ENCODE data around the gene DKK3.

Gene DKK3

GRCh38 chr11:12008790-12009616 lies 577 bp upstream of the DKK3 start:
- Histone ChIP-seq H3K9ac (ENCODE audit: low read length) (no peak overlapping the region), H3K27ac (ENCODE audit: low read depth, low read length) (no peak overlapping the region), H3K79me2 (ENCODE audit: insufficient read depth, low read length) (no peaks in the 10 kb centered on the region), H3K9me2 (replicated peaks; ENCODE audit: insufficient read depth, low read length) (no peaks in the 10 kb centered on the region), H3F3A (ENCODE audit: insufficient read depth) (no peaks in the 10 kb centered on the region), H3K9me3 (ENCODE audit: insufficient read depth, low read length) (no peaks in the 10 kb centered on the region), H3K36me3 (ENCODE audit: low read length) (no peaks in the 10 kb centered on the region), H4K20me1 (ENCODE audit: low read depth, low read length) (no peaks in the 10 kb centered on the region), H3K4me3 (ENCODE audit: insufficient read depth, low read length, poor library complexity, severe bottlenecking) (no peak overlapping the region), H2AFZ (ENCODE audit: low read depth, low read length, severe bottlenecking) (no peak overlapping the region), H3K27me3 (ENCODE audit: low read length) (no peaks in the 10 kb centered on the region), H3K4me2 (ENCODE audit: low read depth, low read length, poor library complexity, severe bottlenecking) (no peak overlapping the region)
- TF ChIP-seq, protein P1, sequence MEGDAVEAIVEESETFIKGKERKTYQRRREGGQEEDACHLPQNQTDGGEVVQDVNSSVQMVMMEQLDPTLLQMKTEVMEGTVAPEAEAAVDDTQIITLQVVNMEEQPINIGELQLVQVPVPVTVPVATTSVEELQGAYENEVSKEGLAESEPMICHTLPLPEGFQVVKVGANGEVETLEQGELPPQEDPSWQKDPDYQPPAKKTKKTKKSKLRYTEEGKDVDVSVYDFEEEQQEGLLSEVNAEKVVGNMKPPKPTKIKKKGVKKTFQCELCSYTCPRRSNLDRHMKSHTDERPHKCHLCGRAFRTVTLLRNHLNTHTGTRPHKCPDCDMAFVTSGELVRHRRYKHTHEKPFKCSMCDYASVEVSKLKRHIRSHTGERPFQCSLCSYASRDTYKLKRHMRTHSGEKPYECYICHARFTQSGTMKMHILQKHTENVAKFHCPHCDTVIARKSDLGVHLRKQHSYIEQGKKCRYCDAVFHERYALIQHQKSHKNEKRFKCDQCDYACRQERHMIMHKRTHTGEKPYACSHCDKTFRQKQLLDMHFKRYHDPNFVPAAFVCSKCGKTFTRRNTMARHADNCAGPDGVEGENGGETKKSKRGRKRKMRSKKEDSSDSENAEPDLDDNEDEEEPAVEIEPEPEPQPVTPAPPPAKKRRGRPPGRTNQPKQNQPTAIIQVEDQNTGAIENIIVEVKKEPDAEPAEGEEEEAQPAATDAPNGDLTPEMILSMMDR (IDR thresholded peaks at IDR 0.05; ENCODE audit: insufficient read depth, low read length, poor library complexity, severe bottlenecking): no peak
- no peak for TF ChIP-seq EZH2phosphoT487 (conservative IDR thresholded peaks at IDR 0.05; ENCODE audit: low read length)

DNA sequence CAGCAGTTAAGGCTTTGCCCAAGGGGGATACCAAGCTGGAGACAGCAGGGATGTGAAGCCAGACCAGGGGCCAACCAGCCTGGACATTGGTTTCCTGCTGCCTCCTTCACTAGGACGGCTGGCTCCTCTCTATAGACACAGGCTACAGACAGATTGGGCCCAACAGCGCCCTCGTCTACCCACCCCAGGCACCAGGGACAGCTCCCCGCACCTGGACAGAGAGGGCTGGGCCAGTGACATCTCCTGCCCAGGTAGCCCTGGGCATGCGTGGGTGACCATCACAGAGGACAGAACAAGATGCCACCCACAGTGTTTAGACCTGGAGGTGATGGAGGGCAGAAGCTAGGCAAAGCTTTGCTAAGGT lies 1.2 kb downstream of the DKK3 start:
- no peaks in the 10 kb centered on the region for H3K9me2 ChIP-seq (replicated peaks; ENCODE audit: insufficient read depth, low read length)
- H3K4me3 ChIP-seq (ENCODE audit: insufficient read depth, low read length, poor library complexity, severe bottlenecking): no peak overlapping the region
- H2AFZ ChIP-seq (ENCODE audit: low read depth, low read length, severe bottlenecking): no peak overlapping the region
- H3K36me3 ChIP-seq (ENCODE audit: low read length): no peaks in the 10 kb centered on the region
- H3K9me3 ChIP-seq (ENCODE audit: insufficient read depth, low read length): no peaks in the 10 kb centered on the region
- no peaks in the 10 kb centered on the region for H4K20me1 ChIP-seq (ENCODE audit: low read depth, low read length)
- no peaks in the 10 kb centered on the region for H3K79me2 ChIP-seq (ENCODE audit: insufficient read depth, low read length)
- no peaks in the 10 kb centered on the region for H3F3A ChIP-seq (ENCODE audit: insufficient read depth)
- H3K4me2 ChIP-seq (ENCODE audit: low read depth, low read length, poor library complexity, severe bottlenecking): no peak overlapping the region
- H3K9ac ChIP-seq (ENCODE audit: low read length): no peak overlapping the region
- no peak for TF ChIP-seq EZH2phosphoT487 (conservative IDR thresholded peaks at IDR 0.05; ENCODE audit: low read length)
- TF ChIP-seq, protein P1 (IDR thresholded peaks at IDR 0.05; ENCODE audit: insufficient read depth, low read length, poor library complexity, severe bottlenecking): no peak
- no peak overlapping the region for H3K27ac ChIP-seq (ENCODE audit: low read depth, low read length)
- H3K27me3 ChIP-seq (ENCODE audit: low read length): no peaks in the 10 kb centered on the region

DNA sequence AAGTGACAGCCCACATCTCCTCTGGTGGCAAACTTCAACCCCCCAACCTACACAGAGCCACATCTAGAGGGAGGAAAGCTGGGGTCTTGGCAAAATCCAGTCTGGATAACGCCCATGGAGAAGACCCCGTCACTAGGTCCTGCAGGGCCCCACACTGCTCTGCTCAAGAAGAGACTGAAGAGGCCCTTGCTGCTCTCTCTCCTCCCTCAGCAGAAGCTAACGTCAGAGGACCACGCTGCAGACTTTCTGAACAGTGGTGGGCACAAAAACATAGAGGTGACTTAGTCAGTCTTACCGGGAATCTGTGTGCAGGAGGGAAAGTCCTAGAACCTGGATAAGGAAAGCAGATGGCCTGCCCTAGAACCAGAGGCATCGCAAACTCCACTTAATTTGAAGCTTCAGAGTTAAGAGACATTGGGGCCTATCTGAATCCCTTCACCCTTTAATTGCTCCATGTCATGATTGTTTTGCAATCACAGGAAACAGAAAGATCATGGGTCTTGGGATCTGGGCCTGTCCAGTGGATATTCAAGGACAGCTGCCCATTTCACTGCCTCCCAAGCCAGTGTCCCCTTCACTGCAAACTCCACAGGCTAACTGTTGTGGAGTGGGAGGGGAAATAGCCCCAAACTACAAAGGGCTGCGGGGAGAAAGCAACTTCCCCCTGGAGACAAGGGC lies 1.7 kb downstream of the DKK3 start:
- no peaks in the 10 kb centered on the region for H3K9me3 ChIP-seq (ENCODE audit: insufficient read depth, low read length)
- no peaks in the 10 kb centered on the region for H3K79me2 ChIP-seq (ENCODE audit: insufficient read depth, low read length)
- H3K27ac ChIP-seq (ENCODE audit: low read depth, low read length): no peak overlapping the region
- H3K4me3 ChIP-seq (ENCODE audit: insufficient read depth, low read length, poor library complexity, severe bottlenecking): no peak overlapping the region
- no peaks in the 10 kb centered on the region for H3K9me2 ChIP-seq (replicated peaks; ENCODE audit: insufficient read depth, low read length)
- H3K27me3 ChIP-seq (ENCODE audit: low read length): no peaks in the 10 kb centered on the region
- no peaks in the 10 kb centered on the region for H3F3A ChIP-seq (ENCODE audit: insufficient read depth)
- H4K20me1 ChIP-seq (ENCODE audit: low read depth, low read length): no peaks in the 10 kb centered on the region
- H3K4me2 ChIP-seq (ENCODE audit: low read depth, low read length, poor library complexity, severe bottlenecking): no peak overlapping the region
- TF ChIP-seq, protein P1 (IDR thresholded peaks at IDR 0.05; ENCODE audit: insufficient read depth, low read length, poor library complexity, severe bottlenecking): no peak
- TF ChIP-seq EZH2phosphoT487 (conservative IDR thresholded peaks at IDR 0.05; ENCODE audit: low read length): no peak
- no peak overlapping the region for H3K9ac ChIP-seq (ENCODE audit: low read length)
- H3K36me3 ChIP-seq (ENCODE audit: low read length): no peaks in the 10 kb centered on the region
- H2AFZ ChIP-seq (ENCODE audit: low read depth, low read length, severe bottlenecking): no peak overlapping the region
